Nephron (organoid): ENCODE data around the gene CLEC4F.

Source experiments
- H3K27ac Mint-ChIP-seq, 3 experiments: 2 replicates each; pipeline ENCODE4 v1.8.0; 2020; ENCODE audit warnings: mixed read lengths in 3 of 3, mild to moderate bottlenecking in 2 of 3, moderate library complexity in 1 of 3
- H3K27me3 Mint-ChIP-seq: 2 replicates; pipeline ENCODE4 v1.8.0; 2021; ENCODE audit warnings: low read depth, mild to moderate bottlenecking, moderate library complexity, mixed read lengths
- H3K36me3 Mint-ChIP-seq: 2 replicates; pipeline ENCODE4 v1.8.0; 2020; ENCODE audit warnings: low read depth, mixed read lengths
- H3K4me1 Mint-ChIP-seq: 2 replicates; pipeline ENCODE4 v1.8.0; 2020; ENCODE audit warnings: mixed read lengths
- H3K4me3 Mint-ChIP-seq, 3 experiments: 2 replicates each; pipeline ENCODE4 v1.8.0; 2020; ENCODE audit warnings: mild to moderate bottlenecking in 3 of 3, mixed read lengths in 3 of 3, moderate library complexity in 2 of 3
- H3K9me3 Mint-ChIP-seq: 2 replicates; pipeline ENCODE4 v1.8.0; 2020; ENCODE audit warnings: mixed read lengths
- TF ChIP-seq, protein P1 (sequence below), 3 experiments: fragments of 200-600 bp; sonication (generic); IDR thresholded peaks; one replicate each; pipeline ENCODE4 v1.5.0; 2021; ENCODE audit warnings: antibody characterized with exemption in 3 of 3; ENCODE audit not compliant: unreplicated experiment in 3 of 3

Gene CLEC4F

DNA sequence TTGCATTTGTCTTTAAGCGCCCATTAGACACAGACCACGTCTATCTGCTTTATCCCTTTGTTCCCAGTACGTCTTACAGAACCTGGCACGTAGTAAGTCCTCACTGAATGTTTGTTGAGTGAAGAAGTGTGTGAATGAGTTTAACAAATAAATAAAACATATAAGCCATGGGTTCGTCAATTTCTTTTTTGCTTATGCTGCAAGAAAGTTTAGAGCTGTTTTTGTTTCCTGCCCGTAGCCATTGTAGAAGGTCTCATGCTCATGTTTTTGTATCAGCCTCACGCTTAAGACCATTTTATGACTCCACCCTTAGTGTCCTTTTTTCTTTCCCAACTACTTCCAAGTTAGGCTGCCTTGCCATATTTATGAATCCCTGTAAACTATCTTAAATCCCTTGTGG, 54.9 kb downstream of the CLEC4F start:
- no peak overlapping the region for H3K27ac Mint-ChIP-seq
- H3K4me3 Mint-ChIP-seq = no peak overlapping the region
- peaks cover 11% of the 10 kb centered on the region for H3K4me1 Mint-ChIP-seq
- H3K36me3 Mint-ChIP-seq = no peaks in the 10 kb centered on the region
- TF ChIP-seq, protein P1, sequence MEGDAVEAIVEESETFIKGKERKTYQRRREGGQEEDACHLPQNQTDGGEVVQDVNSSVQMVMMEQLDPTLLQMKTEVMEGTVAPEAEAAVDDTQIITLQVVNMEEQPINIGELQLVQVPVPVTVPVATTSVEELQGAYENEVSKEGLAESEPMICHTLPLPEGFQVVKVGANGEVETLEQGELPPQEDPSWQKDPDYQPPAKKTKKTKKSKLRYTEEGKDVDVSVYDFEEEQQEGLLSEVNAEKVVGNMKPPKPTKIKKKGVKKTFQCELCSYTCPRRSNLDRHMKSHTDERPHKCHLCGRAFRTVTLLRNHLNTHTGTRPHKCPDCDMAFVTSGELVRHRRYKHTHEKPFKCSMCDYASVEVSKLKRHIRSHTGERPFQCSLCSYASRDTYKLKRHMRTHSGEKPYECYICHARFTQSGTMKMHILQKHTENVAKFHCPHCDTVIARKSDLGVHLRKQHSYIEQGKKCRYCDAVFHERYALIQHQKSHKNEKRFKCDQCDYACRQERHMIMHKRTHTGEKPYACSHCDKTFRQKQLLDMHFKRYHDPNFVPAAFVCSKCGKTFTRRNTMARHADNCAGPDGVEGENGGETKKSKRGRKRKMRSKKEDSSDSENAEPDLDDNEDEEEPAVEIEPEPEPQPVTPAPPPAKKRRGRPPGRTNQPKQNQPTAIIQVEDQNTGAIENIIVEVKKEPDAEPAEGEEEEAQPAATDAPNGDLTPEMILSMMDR (IDR thresholded peaks at IDR 0.05; ENCODE audit: unreplicated experiment in 3 of 3) = no peak
- no peaks in the 10 kb centered on the region for H3K9me3 Mint-ChIP-seq
- H3K27me3 Mint-ChIP-seq = peaks cover 60% of the 10 kb centered on the region

DNA sequence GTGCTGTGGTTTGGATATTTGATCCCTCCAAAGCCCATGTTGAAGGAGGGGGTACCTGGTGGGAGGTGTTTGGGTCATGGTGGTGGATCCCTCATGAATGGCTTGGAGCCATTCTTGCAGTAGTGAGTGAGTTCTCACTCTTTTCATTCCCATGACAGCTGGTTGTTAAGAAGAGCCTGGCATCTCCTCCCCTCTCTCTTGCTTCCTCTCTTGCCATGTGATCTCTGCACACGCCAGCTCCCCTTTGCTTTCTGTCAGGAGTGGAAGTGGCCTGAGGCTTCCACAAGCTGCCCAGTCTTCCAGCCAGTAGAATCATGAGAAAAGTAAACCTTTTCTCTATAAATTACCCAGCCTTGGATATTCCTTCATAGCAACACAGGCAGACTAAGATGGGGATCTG, 61.0 kb downstream of the CLEC4F start:
- H3K36me3 Mint-ChIP-seq = no peaks in the 10 kb centered on the region
- no peak overlapping the region for H3K27ac Mint-ChIP-seq
- TF ChIP-seq, protein P1 (IDR thresholded peaks at IDR 0.05; ENCODE audit: unreplicated experiment in 3 of 3) = no peak
- no peak overlapping the region for H3K4me3 Mint-ChIP-seq
- no peaks in the 10 kb centered on the region for H3K4me1 Mint-ChIP-seq
- no peaks in the 10 kb centered on the region for H3K9me3 Mint-ChIP-seq
- H3K27me3 Mint-ChIP-seq = peaks cover 23% of the 10 kb centered on the region
